Thyroid gland (tissue), 4 donors: ENCODE data around the gene CDK11A.
"Not testable (repeated sequence)": the region's sequence is repeated elsewhere in the genome, so short reads cannot be mapped to it uniquely, and the experiment has no call there.

Experiments used
- CTCF ChIP-seq, 6 experiments: fragments of 200-600 bp in 3 of 6; fragments of 450-650 bp in 3 of 6; sonication (generic) in 3 of 6; IDR thresholded peaks; one replicate each; pipeline ENCODE4 v1.5.1; 2016 to 2019; ENCODE audit warnings: antibody characterized with exemption in 6 of 6, mild to moderate bottlenecking in 2 of 6, inconsistent platforms in 1 of 6, moderate library complexity in 1 of 6
- POLR2A ChIP-seq, 2 donors: fragments of 450-650 bp; IDR thresholded peaks; one replicate each; pipeline ENCODE4 v1.6.1; 2017; ENCODE audit warnings: antibody characterized with exemption in 2 of 2, mild to moderate bottlenecking in 2 of 2, moderate library complexity in 1 of 2

- TF ChIP-seq POLR2A, CTCF (IDR thresholded peaks at IDR 0.05): not testable (repeated sequence)
Observed at GRCh38 chr1:1741013-1741412, 16.9 kb upstream of the CDK11A start.
